Nephron progenitor cell (in vitro differentiated cells): ENCODE measurements around the gene POGK.
A peak's percentile ranks its signal among the peaks of the same experiment; 100 is the strongest.
"Not testable (repeated sequence)": the region's sequence is repeated elsewhere in the genome, so short reads cannot be mapped to it uniquely, and the experiment has no call there.

ENCODE experiments used
- DNase-seq: peaks from one replicate; pipeline ENCODE4 v3.0.0; 2021
- H3K27ac Mint-ChIP-seq: 2 replicates; pipeline ENCODE4 v1.8.0; 2021; ENCODE audit warnings: mild to moderate bottlenecking, moderate library complexity, mixed read lengths
- H3K27me3 Mint-ChIP-seq: 2 replicates; pipeline ENCODE4 v1.8.0; 2021; ENCODE audit warnings: mild to moderate bottlenecking, low read depth, mixed read lengths; ENCODE audit not compliant: poor library complexity
- H3K36me3 Mint-ChIP-seq: 2 replicates; pipeline ENCODE4 v1.8.0; 2021; ENCODE audit warnings: low read depth, mixed read lengths
- H3K4me1 Mint-ChIP-seq: 2 replicates; pipeline ENCODE4 v1.8.0; 2021; ENCODE audit warnings: mixed read lengths
- H3K4me3 Mint-ChIP-seq: 2 replicates; pipeline ENCODE4 v1.8.0; 2021; ENCODE audit warnings: mild to moderate bottlenecking, moderate library complexity, mixed read lengths
- H3K9me3 Mint-ChIP-seq: 2 replicates; pipeline ENCODE4 v1.8.0; 2021; ENCODE audit warnings: mild to moderate bottlenecking, moderate library complexity, mixed read lengths
- CTCF ChIP-seq: fragments of 200-600 bp; sonication (generic); IDR thresholded peaks from 2 replicates; pipeline ENCODE4 v1.5.0; 2021; ENCODE audit warnings: antibody characterized with exemption

Gene POGK

GRCh38 chr1:166814611-166815010, 24.7 kb upstream of the POGK start:
- H3K4me1 Mint-ChIP-seq = no peaks in the 10 kb centered on the region
- H3K4me3 Mint-ChIP-seq = no peak overlapping the region
- no peak for TF ChIP-seq CTCF
- H3K36me3 Mint-ChIP-seq = no peaks in the 10 kb centered on the region
- H3K9me3 Mint-ChIP-seq = peaks cover 12% of the 10 kb centered on the region
- DNase-seq = no peak
- H3K27ac Mint-ChIP-seq = no peak overlapping the region
- peaks cover 9% of the 10 kb centered on the region for H3K27me3 Mint-ChIP-seq

GRCh38 chr1:166819974-166820373, 19.3 kb upstream of the POGK start:
- no peak overlapping the region for H3K27ac Mint-ChIP-seq
- no peak for DNase-seq
- H3K27me3 Mint-ChIP-seq = peaks cover 5% of the 10 kb centered on the region
- no peak for TF ChIP-seq CTCF
- peaks cover 6% of the 10 kb centered on the region for H3K9me3 Mint-ChIP-seq
- H3K4me1 Mint-ChIP-seq = no peaks in the 10 kb centered on the region
- H3K36me3 Mint-ChIP-seq = no peaks in the 10 kb centered on the region
- H3K4me3 Mint-ChIP-seq = no peak overlapping the region

- no peak for DNase-seq
- Mint-ChIP-seq H3K36me3 (no peaks in the 10 kb centered on the region), H3K4me1 (no peaks in the 10 kb centered on the region), H3K27ac (no peak overlapping the region), H3K27me3 (no peaks in the 10 kb centered on the region), H3K4me3 (no peak overlapping the region), H3K9me3 (peaks cover 10% of the 10 kb centered on the region)
- TF ChIP-seq CTCF = peak; percentile 42
These were observed 16.9 kb upstream of the POGK start for GRCh38 chr1:166822385-166822784.

GRCh38 chr1:166827426-166827825, 11.8 kb upstream of the POGK start:
- Mint-ChIP-seq H3K4me3 (no peak overlapping the region), H3K4me1 (no peaks in the 10 kb centered on the region)

GRCh38 chr1:166829762-166830161, 9.5 kb upstream of the POGK start:
- DNase-seq, H3K4me1 Mint-ChIP-seq, H3K36me3 Mint-ChIP-seq, H3K27me3 Mint-ChIP-seq, H3K4me3 Mint-ChIP-seq, H3K27ac Mint-ChIP-seq: not testable (repeated sequence)
- H3K9me3 Mint-ChIP-seq = peaks cover 45% of the 10 kb centered on the region

More at GRCh38 chr1:166827426-166827825, 11.8 kb upstream of the POGK start:
- DNase-seq = no peak
- H3K36me3 Mint-ChIP-seq = no peaks in the 10 kb centered on the region
- H3K27ac Mint-ChIP-seq = no peak overlapping the region
- H3K27me3 Mint-ChIP-seq = no peaks in the 10 kb centered on the region
- peaks cover 41% of the 10 kb centered on the region for H3K9me3 Mint-ChIP-seq
- no peak for TF ChIP-seq CTCF

GRCh38 chr1:166836733-166837132, 2.5 kb upstream of the POGK start:
- Mint-ChIP-seq H3K9me3 (peaks cover 9% of the 10 kb centered on the region), H3K4me1 (peaks cover 31% of the 10 kb centered on the region), H3K36me3 (peaks cover 12% of the 10 kb centered on the region), H3K27me3 (no peaks in the 10 kb centered on the region), H3K27ac (no peak overlapping the region), H3K4me3 (no peak overlapping the region)
- TF ChIP-seq CTCF = no peak
- DNase-seq = no peak
